ENCODE measurements around the gene NFE2L2. TPM values are rescaled to one million over a fixed set of nuclear protein-coding genes. Genes with fewer than 3 reads are reported as not detected.
"Not testable (repeated sequence)": the region's sequence is repeated elsewhere in the genome, so short reads cannot be mapped to it uniquely, and the experiment has no call there.

Gene NFE2L2
- total RNA-seq, 1 donor from 2014 or later, result 94.0 TPM

DNA sequence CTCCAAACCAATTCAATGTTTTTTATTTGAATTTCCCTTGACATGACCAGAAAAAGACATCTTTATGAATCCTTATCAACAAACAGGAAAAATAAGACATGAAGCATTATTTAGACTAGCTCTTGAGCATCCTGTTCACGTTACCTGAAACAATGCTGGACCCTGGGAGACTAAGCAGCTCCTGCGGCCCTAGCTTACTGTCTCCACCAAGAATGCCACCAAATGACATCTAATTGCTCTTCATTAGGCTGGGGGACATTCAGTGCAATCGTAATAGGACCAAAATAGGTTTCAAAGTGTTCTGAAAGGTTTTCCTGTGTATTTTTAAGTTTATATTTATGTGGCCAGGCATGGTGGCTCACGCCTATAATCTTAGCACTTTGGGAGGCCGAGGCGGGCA is 25.5 kb downstream of the NFE2L2 start:
- DNase-seq (ENCODE audit: low spot score), result no peak

GRCh38 chr2:177237932-177238331 is 26.6 kb downstream of the NFE2L2 start:
- no peak for DNase-seq (ENCODE audit: low spot score)

DNA sequence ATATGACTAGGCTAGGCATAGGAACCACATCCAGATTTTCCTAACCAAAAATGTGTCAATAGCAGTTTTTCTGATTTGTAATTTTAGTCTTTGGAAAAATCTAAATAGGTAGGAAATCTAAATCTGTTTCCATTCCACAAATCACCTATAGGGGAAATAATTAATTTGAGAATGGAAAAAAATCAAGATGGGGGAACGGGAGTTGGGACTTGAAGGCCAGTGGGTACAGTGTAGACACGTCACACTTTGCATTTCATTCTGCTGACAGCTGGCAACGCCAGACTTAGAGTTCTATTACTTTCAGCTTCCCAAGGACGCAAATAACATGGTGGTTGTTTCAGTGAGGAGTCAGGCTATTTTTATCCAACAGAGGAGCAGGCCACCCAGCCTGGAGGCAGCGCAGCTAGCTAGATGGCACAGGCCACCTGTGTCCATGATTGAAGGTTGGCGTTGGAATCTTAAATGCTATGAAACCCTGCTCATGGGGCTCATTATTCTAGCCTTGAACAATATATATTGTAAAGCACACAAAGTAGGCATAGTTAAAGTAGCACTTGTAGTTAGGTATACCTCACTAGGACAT is 28.6 kb downstream of the NFE2L2 start:
- no peak for DNase-seq (ENCODE audit: low spot score)

DNA sequence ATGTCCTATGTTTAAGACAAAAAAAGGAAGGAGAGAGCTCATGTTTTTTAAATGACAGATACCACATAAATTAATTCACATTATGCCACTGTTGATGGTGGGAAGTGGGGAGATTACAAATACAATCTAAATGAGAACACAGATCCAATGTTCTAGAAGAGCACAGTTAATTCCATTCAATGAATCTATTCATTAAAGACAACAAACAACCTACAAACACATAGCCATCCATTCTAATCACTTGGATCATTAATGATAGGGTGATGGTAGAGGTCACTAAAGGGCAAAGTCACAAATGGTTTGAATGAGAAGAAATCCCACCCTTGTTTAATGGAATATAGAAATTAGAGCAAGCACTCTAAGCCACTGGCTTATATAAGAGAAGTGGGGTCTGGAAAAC is 30.3 kb downstream of the NFE2L2 start:
- no peak for DNase-seq (ENCODE audit: low spot score)

DNA sequence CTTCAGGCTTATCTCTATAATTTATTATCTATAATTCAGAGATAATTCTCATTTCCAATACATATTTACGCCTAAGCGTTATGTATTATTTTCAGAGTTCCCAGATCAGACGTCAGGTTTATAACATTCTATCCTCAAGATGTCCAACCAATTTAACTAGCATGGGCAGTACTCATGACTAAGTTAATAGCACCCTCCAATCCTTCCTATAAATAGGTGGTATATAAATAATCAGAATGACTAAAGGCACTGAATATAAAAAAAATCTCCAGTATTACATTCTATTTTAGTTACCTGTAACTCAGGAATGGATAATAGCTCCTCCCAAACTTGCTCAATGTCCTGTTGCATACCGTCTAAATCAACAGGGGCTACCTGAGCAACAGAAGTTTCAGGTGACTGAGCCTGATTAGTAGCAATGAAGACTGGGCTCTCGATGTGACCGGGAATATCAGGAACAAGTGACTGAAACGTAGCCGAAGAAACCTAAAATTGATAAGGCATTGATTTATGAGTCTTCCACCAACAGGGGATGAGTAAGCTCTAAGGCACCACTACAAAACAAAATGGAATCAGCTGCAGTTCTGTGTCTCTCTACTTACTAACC is 32.3 kb downstream of the NFE2L2 start:
- DNase-seq (ENCODE audit: low spot score), result no peak

DNA sequence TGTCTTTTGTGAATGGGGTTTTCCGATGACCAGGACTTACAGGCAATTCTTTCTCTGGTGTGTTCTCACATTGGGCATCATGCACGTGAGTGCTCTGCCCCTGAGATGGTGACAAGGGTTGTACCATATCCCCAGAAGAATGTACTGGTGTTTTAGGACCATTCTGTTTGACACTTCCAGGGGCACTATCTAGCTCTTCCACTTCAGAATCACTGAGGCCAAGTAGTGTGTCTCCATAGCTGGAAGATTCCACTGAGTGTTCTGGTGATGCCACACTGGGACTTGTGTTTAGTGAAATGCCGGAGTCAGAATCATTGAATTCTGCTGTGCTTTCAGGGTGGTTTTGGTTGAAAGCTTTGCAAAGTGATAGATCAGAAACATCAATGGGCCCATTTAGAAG is 33.3 kb downstream of the NFE2L2 start:
- no peak for DNase-seq (ENCODE audit: low spot score)

DNA sequence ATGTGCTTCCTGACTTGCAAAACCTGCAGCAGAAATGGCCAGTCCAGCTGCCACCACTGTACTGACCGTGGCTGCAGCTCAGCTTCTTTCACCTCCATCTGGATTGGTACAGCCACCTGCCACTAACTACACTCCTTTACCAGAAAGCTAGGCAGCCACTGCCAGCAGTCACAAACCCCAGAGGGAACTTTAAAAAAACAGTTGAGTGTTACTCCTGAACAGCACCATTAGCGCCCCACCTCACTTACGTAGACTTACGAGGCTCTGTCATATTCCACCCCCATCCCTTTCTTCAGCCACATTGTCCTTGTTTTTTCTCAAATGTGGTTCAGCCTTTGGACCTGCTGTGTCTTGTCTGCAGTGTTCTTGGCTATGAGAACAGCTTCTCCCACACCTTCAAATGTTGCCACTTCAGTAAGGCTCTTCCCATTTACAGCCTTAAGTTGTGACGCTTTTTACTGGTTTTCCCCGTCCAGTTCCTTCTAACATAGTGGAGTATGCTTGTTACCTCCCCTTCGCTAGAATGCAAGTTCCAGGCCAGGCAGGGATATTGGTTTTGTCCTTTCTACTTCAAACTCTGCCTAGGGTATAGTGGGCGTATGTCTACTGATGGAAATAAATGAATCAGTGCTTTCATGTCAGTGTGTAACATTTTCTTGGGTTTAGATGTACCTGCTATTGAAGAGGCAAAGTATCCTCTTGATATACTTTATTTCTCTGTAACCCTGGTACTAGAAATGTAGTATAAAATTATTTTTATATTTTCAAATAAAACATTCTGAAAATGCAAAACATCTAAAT is 34.9 kb downstream of the NFE2L2 start:
- no peak for DNase-seq (ENCODE audit: low spot score)

GRCh38 chr2:177225965-177226360 is 38.6 kb downstream of the NFE2L2 start:
- no peak for DNase-seq (ENCODE audit: low spot score)

DNA sequence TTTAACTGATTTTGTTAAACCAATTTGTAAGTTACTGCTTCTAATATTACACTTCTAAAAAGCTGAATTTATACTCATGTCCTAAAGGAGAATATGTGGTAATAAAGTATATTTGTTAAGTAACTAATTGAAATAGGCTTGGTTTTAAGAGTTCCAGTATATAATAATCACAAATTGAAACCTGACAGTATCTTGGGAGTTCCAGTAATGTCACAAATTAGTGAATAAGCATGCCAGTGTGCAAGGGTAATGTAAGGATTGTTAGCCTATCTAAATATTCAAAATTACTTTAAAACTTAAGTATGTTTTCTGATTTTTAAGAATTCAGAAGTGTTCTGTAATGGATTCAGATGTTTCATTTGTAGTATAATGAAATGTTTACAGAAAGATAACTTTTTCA is 41.1 kb downstream of the NFE2L2 start:
- not testable (repeated sequence) for DNase-seq (ENCODE audit: low spot score)

GRCh38 chr2:177221970-177222369 is 42.6 kb downstream of the NFE2L2 start:
- DNase-seq (ENCODE audit: low spot score), result no peak

DNA sequence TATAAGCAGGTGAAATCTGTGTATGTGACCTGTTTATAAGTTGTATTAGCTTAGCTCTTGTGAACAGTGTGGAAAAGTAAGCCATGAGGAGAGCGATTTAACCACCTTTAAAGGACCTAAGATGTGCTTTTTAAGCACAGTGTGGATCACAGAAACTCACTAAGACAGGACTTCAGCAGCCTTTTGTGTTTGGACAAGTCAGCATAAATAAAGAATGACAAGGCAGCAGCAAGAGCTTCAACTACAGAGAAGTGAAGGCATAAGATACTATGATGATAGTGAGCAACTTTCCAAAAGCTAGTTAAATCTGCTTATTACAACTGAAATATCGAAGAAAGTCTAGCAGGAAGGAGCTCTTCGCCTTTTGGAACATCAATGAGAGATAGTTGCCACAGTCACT is 43.0 kb downstream of the NFE2L2 start:
- no peak for DNase-seq (ENCODE audit: low spot score)

GRCh38 chr2:177219787-177220186 is 44.7 kb downstream of the NFE2L2 start:
- not testable (repeated sequence) for DNase-seq (ENCODE audit: low spot score)

GRCh38 chr2:177217247-177217843 is 47.2 kb downstream of the NFE2L2 start:
- no peak for DNase-seq (ENCODE audit: low spot score)

- peak; percentile 97 for DNase-seq (ENCODE audit: low spot score)
Measured at GRCh38 chr2:177212891-177213856, 51.4 kb downstream of the NFE2L2 start.

DNA sequence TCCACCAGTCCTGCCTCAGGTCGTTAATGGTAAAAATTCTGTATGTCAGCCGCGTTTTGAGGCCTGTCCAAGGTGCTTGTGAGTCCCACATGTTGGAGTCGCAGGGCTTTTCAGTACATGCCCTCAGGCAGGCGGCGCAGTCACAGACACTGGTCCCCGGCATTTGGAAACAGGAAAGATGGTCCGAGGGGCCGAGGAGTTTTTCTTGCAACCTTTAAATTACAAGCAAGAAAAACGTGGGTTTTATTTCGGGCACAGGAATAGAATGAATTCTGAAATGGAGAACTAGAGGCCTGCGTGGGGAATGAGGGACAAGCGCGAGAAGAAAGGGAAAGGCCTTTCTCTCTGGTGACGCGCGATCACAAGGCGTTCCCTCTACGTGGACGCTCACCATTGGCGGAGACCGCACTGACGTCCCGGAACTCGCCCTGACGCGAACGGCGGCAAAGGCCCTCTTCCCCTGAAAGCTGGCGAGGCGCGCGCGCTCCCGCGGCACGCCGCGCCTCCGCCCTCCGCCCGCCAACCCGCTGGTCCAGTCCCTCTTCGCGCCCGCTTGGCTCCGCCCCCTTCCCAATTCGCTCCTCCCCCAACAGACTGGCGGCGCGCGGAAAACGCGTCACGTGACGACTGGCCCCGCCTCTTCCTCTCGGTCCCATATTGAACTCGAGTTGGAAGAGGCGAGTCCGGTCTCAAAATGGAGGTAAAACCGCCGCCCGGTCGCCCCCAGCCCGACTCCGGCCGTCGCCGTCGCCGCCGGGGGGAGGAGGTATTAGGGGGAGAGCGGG is 52.2 kb downstream of the NFE2L2 start, which contains the start of gene HNRNPA3:
HNRNPA3 (plus strand) TSS at position 689 of the 785 bp plus-strand sequence; CDS start at position 695, 6 bp downstream.
- DNase-seq (ENCODE audit: low spot score), result peak; percentile 100

GRCh38 chr2:177211576-177212105 is 52.9 kb downstream of the NFE2L2 start:
- no peak for DNase-seq (ENCODE audit: low spot score)

DNA sequence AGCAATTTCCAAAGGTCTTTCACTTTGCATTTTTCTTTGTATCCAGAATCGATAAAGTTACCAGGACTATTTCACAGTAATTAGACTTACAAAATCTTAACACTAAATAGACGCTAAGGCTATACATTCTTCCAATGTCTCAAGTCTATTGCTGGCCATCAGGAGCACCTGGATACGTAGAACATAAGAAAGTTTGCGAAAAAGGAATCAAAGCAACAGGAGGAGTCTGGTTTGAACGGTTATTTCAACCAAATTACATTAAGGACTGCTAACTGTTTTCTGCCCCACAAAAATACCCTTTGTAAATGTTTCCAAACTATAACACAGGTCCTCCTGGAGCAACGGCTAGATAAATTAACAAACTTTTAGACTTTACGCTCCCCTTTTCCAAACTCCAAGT is 53.4 kb downstream of the NFE2L2 start:
- DNase-seq (ENCODE audit: low spot score), result no peak

DNA sequence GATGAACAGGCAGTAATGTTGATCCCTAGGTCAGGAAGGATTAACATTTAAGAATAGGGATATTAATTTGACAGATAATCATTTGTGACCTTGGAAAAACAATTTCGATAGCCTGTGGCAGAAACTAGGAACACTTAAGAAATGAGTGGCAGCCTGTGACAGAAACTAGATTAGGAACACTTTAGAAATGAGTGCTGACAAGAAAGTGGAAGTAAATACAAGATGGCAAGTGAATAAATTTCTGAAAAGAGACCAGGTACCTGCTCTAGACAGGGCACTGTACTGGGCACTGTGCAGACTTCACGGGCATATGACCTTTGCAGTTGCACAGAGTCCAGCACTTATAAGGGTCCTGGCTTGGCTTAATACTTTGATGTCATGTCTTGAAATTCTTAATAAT is 57.4 kb downstream of the NFE2L2 start:
- no peak for DNase-seq (ENCODE audit: low spot score)

DNA sequence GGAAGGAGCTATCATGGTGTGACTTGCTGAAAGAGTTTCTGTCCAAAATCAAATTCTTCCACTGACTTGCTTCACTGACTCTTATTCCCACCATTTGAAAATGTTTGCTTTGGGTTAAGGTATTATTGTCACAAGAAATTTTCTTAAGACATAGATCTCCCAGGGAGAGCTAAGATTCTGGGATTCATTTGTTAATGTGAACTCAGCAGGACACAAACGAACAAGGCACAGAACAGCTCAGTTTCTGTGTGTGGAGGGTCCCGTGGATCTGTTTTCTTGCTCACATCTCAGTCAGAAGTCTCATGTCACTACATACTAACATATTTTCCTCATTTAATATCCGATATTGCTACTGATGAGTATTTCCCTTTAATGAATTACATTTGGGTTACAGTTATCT is 60.1 kb downstream of the NFE2L2 start:
- DNase-seq (ENCODE audit: low spot score), result no peak

DNA sequence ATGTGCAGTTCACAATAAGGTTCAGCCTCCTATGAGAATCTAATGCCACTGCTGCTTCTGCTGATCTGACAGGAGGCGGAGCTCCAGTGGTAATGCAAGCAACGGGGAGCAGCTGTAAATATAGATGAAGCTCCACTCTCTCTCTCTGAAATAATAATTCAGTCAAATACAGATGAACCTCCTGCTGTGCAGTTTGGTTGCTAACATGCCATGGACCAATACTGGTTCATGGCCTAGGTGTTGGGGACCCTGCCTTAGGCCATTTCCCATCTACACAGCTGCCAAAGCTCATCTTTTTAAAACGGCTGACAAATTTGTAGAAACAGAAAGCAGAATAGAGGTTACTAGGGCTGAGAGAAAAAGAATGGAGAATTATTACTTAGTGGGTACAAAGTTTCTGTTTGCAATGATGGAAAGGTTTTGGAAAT is 62.6 kb downstream of the NFE2L2 start:
- DNase-seq (ENCODE audit: low spot score), result no peak

Data from mesenteric fat pad (tissue), 1 donor.